GM18519 (cell line): Measurements from ENCODE around the gene ACO1.

Source experiments
- ATAC-seq: cut with Tn5 transposase; IDR thresholded peaks from one replicate; pipeline ENCODE4 v1.9.1; 2021; ENCODE audit warnings: mild to moderate bottlenecking, moderate library complexity; ENCODE audit not compliant: unreplicated experiment, low FRiP score

Gene ACO1

DNA sequence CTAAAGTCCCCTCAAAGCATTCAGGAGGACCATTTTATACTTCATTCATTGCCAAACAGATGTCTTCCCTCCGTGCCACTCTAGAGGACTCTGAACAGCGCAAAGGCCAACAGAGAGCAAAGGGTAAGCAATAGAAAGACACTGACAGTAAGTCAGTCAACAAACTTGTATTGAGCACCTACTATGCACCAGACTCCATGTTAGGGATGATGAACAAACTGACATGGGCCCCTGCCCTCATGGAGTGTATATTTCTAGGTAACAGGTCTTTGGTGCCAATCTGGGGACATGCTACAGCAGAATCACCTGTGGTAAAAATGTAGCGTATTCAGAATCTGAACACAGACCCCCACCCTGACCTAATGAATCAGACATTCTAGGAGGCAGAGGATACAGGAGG lies 3.5 kb upstream of the ACO1 start:
- no peak for ATAC-seq

DNA sequence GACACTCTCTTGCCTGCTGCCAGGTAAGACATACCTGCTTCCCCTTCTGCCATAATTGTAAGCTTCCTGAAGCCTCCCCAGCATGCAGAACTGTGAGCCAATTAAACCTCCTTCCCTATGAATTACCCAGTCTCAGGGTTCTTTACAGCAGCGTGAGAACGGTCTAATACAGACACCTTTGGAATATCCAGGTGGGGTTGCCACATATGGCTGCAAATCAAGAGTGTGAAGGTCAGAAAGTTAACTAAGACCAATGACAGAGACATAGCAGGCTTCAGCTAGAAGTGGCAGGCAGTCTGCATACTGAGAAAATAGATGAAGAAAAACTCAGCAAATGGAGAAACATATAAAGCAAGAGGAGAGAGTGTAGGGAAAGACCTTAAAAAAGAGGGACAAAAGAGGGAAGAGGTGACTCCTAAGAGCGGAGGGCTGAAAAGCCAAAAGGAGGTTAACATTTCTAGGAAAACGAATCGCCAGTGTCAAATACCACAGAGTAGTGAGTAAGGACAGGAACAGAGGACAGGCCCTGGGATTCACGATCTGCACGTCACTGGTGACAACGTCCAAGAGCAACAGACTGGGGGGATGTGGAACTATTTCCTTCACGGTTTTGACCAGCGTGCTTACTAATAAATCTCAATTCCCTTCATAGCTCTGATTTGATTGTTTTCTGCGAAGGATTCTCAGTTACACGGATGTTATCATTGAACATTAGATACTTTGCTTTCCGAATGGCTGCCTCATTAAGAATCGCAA lies 1.7 kb upstream of the ACO1 start:
- no peak for ATAC-seq

DNA sequence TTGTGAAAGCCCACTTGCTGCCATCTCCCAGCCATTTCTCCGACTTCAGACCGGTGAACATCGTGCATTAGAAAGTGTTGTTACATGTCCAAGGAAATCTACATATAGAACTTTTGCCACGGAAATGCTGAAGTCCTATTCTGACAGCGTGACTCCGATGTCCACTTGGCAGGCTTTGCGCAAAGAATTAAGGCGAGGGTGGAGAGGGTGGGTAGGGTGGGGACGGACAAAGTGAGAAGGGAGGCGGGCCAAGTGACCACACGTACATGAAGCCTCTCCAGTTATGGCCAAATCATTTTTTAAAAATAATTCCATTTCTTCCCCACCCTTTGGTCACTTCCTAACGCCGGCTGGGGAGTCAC lies 460 bp upstream of the ACO1 start:
- no peak for ATAC-seq

DNA sequence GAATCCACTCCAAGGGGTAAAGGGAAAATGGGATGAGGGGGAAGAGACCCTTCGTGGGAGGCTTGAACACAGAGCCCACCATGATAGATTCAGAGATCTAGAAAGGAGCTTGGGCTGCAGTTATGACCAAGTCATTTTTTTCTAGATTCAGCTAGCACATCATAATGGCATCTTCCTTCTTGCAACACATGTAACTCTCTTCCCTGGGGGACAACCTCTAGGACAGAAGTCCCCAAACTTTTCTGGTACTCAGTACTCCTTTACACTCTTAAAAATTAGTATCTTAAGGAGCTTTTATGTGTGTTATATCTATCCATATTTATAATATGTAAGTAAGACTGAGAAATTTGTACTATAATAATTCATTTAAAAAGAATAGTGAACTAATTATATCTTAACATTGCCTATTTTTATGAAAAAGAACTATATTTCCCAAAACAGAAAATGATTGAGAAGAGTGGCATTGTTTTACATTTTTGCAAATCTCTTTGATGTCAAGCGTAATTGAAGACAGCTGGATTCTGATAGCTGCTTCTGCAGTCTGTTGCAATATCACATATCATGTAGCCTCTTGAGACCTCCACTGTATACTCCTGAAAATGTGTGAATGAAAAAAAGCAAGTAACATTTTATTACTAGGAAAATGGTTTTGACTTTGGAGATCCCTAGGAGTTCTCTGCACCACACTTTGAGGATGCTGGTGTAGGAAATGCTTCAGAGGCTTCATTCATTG lies 875 bp downstream of the ACO1 start:
- no peak for ATAC-seq

DNA sequence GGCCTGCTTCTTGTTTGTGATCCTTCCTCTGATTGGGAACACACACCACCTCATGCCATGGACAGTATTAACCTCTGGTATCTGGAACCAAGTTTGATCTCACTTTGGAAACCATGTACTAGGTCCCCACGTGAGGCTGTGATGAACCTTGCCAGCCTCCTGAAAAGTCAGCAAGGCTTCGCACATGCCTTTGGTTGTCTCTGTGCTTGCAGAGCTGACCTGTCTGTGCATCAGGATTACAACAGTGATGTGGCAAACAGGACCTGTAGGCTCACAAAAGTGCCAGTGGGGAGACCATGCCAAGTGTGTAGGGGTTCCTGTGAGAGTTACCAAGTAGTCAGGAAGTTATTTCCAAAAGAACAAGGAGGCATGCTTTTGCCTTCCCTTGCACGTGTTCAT lies 1.4 kb downstream of the ACO1 start:
- ATAC-seq: no peak

DNA sequence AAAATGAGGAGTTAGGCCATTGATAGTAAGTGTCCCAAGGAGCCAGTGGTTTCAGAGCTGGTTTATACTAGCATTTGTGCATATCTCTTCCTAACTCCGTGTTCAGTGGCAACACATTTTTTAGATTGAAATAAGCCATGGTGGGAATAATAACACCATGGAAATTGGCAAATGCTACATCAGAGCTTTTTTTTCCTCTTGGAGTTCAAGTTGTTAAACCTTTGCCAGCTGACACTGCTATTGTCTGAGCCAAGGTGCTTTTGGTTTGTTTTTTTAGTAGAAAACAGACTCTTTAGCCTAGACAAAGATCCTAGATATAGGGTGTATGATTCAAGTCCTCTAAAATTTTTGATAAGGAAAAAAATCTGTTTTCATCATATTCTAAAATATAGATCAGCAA lies 2.8 kb downstream of the ACO1 start:
- no peak for ATAC-seq

DNA sequence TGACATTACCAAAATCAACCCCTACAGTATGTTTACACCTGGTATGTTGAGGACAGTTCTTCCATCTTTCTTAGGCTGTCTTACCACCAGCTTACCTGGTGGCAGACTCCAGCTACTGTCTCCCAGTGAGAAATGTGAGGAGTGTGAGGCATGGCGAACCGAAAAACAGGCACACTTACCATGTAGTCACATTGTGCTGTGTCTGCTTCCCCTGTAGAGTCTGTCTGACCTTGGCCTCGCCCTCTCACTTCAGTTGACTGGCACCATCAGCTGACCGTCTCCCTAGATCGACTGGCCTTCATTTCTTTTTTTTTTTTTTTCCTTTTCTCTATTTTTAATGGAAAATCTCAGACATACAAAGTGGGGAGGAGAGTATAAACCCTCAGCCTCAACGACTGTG lies 4.9 kb downstream of the ACO1 start:
- ATAC-seq: no peak

DNA sequence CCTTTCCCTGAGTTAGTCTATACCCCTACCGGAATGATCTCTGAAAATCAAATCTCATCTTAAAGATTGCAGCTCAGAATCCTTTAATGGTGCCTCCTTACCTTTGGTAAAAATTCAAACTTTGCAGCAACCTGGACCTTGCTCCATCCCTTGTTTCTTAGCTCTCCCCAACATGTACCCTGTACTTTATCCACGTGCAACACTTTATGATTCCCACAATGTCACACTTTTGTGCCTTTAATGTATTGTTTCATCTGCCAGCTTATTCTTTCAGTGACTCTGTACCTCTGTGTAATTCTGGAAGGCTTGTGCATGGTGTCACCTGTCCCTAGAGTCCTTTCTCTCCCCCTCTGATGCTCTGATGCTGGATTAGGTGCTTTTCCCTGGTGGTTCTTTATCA lies 9.5 kb downstream of the ACO1 start:
- no peak for ATAC-seq

DNA sequence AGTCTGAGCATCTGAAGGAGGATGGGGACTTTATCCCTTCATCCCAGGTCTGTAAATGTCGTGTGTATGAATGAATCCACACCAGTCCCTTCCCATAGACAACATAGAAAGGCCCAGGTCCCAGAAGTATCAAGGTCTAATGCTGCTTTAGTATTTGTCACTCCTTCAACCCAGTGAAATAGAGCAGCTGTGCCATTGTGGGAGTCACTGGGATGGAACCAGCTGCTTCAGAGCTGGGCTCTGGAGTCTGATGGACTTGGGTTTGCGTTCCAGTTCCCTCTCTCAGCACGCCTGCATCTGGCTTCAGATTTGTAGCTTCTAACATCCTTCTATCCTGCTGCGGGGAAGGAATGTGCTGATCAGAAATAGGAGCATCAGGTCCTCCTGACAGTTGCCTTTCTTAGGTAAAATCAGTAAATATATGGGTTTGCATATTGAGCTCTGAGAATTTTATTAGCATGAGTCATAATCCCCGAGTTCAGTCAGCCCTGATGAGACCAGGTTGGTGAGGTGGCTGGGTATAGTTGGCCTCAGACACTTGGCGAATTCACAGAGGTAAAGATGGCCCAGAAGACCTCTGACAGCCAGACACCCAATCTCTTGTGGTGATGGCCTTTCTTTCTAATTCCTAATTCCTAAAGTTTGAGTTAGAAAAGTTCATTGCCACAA lies 10.1 kb downstream of the ACO1 start:
- ATAC-seq: no peak

DNA sequence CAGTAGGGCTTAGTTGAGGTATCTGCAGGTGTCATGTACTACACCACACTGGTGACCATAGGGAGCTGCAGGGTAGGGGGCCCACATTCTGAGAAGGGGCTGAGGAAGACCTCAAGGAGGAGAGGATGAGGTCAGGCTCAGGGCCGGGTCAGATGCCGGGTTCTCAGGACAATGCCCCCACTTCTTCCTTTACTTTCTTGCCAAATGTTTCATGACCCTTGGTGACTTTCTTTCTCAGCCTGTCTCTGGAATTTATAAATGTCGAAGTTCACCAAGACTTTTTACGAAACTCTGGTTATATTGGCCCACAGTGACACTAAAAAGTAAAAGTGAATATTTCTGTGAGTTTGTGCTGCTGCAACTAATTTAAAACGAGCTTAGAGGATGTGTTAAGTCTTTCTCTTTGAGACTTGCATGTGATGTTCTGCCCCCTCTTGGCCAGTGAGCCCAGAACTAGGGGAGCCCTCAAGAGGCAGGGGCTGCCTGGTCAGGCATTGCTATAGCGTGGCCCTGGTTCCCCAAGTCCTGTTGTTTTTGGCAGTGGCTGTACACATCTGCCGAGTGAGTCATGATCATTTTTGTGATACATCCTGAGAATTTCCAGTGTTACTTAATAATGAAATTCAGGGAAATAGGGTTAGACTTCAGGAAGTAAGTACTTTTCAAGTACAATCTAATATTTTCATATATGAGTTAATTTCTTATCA lies 11.2 kb downstream of the ACO1 start:
- no peak for ATAC-seq

DNA sequence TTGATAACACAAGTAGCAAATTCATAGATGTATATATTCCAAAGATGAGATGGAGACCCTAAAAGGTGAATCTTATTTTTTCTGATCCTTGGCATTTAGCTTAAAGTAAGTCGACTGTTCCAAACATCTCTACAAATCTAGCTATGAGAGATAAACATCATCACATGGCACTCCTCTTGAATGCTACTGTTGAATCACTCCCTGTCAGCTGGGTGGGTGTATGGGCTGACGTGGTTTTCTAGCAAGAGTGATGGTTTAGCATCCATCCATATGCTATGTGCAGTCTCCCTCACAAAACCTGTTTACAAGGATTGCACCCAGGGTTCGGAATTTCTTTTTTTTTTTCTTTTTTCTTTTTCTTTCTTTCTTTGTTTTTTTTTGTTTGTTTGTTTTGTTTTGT lies 13.8 kb downstream of the ACO1 start:
- ATAC-seq: no peak

DNA sequence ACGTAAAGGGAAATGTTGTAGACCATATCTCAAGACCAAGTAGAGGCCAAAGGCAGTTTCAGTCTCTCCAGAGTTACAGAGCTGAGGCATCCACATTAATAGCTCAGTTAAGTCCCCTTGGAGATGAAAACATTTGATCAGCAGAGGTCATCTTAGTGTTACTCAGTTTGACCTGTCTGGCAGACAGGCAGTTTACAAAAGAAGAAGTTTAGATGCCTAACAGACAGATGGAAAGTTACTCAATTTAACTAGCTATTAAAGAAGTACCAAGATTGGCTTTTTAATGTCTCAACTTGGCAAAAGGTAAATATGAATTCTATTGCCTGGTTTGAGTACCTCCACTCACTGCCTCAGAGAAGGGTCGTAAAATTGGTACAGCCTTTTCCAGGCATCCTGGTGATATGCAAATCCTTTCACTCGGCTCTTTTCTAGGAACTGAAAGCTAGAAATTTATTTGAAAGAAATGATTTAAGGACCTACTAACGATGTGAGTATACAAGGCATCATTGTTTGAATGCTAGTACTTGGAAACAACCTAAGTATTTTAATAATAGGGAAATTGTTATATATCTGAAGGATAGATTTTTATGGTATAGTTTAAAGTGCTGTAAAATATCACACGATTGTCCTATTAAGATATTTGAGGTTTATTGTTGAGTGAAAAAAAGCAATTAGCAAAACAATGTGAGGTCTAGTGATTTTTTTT lies 14.8 kb downstream of the ACO1 start:
- ATAC-seq: no peak

DNA sequence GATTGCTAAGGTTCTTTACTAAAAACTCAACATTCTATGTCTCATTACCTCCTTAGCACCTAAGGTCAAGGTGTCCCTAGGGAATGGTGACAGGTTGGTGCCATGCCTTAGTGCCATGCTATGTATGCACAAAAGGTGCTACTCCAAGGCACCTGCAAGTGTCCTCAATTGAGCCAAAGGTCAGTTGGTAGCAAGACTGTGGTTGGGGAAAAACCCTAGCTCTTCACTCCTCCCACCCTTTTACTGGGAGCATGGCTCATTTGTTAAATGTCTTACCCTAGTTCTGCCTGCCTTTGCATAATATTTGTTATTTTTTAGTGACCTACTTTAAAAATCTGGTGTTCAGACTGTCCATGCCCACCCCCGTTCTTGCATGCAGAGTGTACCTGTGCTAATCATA lies 17.0 kb downstream of the ACO1 start:
- ATAC-seq: no peak

DNA sequence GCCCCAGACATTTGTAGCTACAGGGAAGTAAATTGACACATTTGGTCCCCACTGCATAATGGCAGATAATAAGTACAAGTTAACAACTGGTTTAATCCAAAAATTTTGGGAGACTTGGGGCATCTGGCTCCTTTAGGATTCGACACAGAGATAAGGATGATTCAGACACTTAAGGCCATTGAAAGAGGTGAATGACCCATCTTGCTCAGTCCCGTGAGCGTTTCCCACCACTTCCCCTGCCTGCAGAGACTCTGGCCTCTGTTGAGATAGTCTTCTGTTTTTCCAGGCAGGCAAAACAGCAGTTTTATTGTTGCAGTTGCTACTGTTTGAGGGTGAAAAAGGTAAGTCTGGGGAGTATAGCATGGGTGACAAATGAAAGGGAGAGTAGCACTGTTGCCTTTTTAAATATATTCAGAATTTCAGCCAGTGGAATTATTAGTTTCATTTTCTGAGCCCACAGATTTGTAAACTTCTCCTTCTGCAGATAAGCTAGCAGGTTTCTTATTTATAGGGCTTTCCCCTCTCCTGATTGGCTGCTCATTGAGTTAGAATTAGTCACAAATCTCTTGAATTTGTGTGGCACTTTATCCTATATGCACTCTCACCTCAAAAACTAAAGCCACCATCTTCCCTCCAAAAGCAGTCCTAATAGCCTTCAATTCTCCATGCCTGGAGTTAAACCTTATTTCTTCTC lies 19.3 kb downstream of the ACO1 start:
- ATAC-seq: no peak

DNA sequence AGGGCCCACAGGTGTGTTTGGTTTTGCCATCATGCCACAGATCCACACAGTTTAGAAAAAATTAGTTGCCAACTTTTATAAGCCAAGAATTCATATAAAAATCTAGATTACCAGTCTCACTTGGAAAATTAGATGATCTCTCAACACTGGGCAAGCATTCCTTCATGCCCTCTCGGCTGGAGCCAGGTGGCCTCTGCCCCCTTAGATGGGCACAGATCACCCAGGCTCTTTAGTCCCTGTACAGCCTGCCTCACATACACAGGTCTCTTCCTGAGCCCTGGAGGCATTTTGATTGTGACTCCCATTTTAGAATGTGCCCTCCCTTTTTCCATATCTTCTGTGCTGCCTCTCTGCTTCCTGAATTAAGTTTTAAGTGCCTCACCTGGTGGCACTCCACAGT lies 20.0 kb downstream of the ACO1 start:
- ATAC-seq: no peak

DNA sequence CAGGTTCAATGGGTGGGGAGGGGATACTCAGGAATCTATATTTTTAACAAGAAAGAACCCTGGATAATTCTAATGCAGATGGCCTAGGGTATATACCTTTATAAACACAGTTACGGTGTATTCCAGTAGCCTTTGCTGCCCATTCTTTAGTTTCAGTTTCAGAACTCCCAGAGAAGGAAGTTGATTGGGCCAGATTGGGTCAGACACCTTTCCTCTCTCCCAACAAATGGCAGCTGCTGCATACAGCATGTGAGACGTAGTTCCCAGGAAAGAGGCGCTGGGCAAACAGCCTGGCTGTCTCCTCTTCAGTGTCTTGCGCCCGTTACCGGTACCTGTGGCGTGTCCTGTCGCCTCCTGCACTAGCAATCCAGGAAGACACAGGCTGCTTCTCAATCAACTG lies 20.4 kb downstream of the ACO1 start:
- ATAC-seq: no peak

DNA sequence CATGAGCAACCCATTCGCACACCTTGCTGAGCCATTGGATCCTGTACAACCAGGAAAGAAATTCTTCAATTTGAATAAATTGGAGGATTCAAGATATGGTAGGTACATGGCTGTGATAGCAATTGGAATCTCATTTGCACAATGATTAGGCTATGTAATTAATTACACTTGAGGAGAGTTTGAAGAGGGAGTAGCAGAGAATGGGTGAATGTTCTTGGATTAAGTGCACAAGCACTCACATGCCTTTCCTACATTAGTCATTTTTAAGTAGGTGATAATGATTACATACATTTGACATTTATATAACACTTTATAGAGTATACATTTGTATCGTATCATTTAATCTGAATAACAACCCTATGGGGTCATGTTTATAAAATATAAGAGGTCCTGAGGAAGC lies 21.1 kb downstream of the ACO1 start:
- ATAC-seq: no peak

DNA sequence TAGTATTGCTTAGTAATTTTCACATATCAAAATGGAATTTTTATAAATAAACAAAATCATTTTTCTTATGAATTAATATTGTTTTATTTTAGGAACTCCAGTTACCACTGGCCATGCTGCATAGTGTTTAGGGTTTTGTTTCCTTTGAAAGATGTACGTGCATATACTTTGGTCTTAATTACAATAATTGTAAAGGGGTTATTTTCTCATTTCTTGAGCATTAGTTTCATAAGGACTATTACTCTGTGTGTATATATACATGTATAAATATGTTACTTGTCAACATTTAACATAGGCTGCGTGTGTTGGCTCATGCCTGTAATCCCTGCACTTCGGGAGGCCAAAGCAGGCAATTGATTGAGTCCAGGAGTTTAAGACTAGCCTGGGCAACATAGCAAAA lies 21.6 kb downstream of the ACO1 start:
- ATAC-seq: no peak

DNA sequence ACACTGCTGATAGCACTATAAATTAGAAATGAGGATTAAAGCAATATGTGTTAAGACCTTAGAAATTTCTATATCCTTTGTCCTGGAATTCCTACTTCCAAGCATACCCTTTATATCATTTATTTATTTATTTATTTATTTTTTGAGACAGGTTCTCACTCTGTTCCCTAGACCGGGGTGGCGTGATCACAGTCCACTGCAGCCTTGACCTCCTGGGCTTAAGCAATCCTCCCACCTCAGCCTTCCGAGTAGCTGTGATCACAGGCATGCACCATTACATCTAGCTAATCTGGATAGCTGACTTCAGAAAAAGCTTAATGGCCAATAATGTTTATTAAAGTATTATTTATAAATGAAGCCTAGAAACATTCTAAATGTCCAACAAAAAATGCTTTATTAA lies 27.3 kb downstream of the ACO1 start:
- no peak for ATAC-seq

DNA sequence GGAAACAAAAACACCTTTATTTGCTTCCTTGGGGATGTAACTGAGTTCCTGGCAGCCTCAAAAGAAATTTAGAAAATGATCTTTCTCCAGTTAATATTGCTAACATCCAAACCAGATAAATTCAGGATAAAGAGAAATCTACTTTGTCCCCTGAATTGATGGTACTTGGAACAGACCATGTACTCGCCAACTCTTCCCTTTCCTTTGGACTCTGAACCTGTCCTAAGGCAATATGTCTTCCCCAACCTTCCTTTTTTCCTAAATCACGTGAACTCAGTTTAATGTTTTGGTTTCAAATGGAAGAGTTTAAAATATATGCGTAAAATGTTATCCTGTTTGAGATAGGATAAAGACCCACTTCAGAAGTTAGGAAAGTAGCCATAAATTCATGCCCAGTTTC lies 28.0 kb downstream of the ACO1 start:
- no peak for ATAC-seq
